OCI-LY3 (cell line): ENCODE measurements around the gene FOXS1.

Source experiments
- H2AFZ ChIP-seq: fragments of 200-600, 300-600 bp; shearing (Covaris generic); 2 replicates; pipeline ENCODE4 v1.6.0; 2014; ENCODE audit warnings: antibody characterized with exemption, low read depth, low read length
- H3K27ac ChIP-seq: fragments of 200-600, 300-600 bp; sonication (generic); 2 replicates; pipeline ENCODE4 v1.5.1; 2014; ENCODE audit warnings: mild to moderate bottlenecking, low read length, moderate library complexity, mixed read lengths
- H3K27me3 ChIP-seq: fragments of 200-600, 300-600 bp; sonication (generic); 2 replicates; pipeline ENCODE4 v1.6.1; 2014; ENCODE audit warnings: low read depth, low read length, mixed read lengths
- H3K36me3 ChIP-seq: fragments of 200-600, 300-600 bp; sonication (generic); replicated peaks from 2 replicates; pipeline ENCODE3; 2014; ENCODE audit warnings: low read depth, low read length, mixed read lengths
- H3K4me1 ChIP-seq: fragments of 300-600, 200-600 bp; sonication (generic); 2 replicates; pipeline ENCODE4 v1.6.1; 2014; ENCODE audit warnings: low read length, mixed read lengths
- H3K4me2 ChIP-seq: fragments of 200-600, 300-600 bp; sonication (generic); 2 replicates; pipeline ENCODE4 v1.6.1; 2014; ENCODE audit warnings: low read length, mixed read lengths
- H3K4me3 ChIP-seq: fragments of 300-600, 200-600 bp; sonication (generic); 2 replicates; pipeline ENCODE4 v1.5.1; 2014; ENCODE audit warnings: antibody characterized with exemption, mild to moderate bottlenecking, low read length, moderate library complexity
- H3K79me2 ChIP-seq: fragments of 300-600, 200-600 bp; shearing (Covaris generic); 2 replicates; pipeline ENCODE4 v1.6.1; 2014; ENCODE audit warnings: mild to moderate bottlenecking, low read length, mixed read lengths
- H3K9ac ChIP-seq: fragments of 300-600, 200-600 bp; shearing (Covaris generic); 2 replicates; pipeline ENCODE4 v1.6.0; 2014; ENCODE audit warnings: mild to moderate bottlenecking, low read length, moderate library complexity
- H3K9me3 ChIP-seq: fragments of 200-600, 300-600 bp; shearing (Covaris generic); 2 replicates; pipeline ENCODE4 v1.6.1; 2014; ENCODE audit warnings: low read length, mixed read lengths; ENCODE audit not compliant: insufficient read depth
- H4K20me1 ChIP-seq: fragments of 200-600, 300-600 bp; sonication (generic); 2 replicates; pipeline ENCODE4 v1.6.1; 2016; ENCODE audit warnings: low read length, mixed read lengths; ENCODE audit not compliant: insufficient read depth
- EZH2phosphoT487 ChIP-seq: fragments of 200-600 bp; shearing (Covaris generic); IDR thresholded peaks from 2 replicates; pipeline ENCODE4 v1.6.1; 2018; ENCODE audit warnings: antibody characterized with exemption, mixed run types, low read depth
- TF ChIP-seq, protein P1 (sequence below): fragments of 200-600, 300-600 bp; sonication (generic); IDR thresholded peaks from 2 replicates; pipeline ENCODE4 v1.5.1; 2014; ENCODE audit warnings: antibody characterized with exemption, low read length, low read depth

Gene FOXS1

DNA sequence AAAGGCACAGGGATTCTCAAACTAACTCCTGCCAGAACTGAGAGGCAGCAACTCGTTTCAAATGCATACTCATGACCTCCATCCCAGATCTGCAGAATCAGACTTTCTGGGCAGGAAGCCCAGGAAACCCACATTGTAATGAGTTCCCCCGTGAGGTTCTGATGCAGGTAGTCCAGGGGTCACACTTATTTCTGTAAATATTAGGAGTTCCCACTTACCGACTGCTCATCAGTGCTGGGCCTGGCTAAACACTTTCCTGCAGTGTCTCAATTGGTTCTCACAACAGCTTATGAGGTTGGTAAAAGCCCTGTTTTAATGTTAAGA is 13.3 kb upstream of the FOXS1 start:
- Histone ChIP-seq H3K27me3 (peaks cover 48% of the 10 kb centered on the region), H3K4me3 (no peak overlapping the region; the same call in 1 of the 2 replicates), H3K9me3 (no peaks in the 10 kb centered on the region), H4K20me1 (peaks cover 5% of the 10 kb centered on the region; the same call in 1 of the 2 replicates), H3K4me1 (peaks cover 32% of the 10 kb centered on the region), H3K4me2 (peak overlapping the region; percentile 40), H2AFZ (no peak overlapping the region), H3K79me2 (no peaks in the 10 kb centered on the region), H3K27ac (no peak overlapping the region), H3K9ac (no peak overlapping the region), H3K36me3 (peaks cover 12% of the 10 kb centered on the region)
- TF ChIP-seq, protein P1, sequence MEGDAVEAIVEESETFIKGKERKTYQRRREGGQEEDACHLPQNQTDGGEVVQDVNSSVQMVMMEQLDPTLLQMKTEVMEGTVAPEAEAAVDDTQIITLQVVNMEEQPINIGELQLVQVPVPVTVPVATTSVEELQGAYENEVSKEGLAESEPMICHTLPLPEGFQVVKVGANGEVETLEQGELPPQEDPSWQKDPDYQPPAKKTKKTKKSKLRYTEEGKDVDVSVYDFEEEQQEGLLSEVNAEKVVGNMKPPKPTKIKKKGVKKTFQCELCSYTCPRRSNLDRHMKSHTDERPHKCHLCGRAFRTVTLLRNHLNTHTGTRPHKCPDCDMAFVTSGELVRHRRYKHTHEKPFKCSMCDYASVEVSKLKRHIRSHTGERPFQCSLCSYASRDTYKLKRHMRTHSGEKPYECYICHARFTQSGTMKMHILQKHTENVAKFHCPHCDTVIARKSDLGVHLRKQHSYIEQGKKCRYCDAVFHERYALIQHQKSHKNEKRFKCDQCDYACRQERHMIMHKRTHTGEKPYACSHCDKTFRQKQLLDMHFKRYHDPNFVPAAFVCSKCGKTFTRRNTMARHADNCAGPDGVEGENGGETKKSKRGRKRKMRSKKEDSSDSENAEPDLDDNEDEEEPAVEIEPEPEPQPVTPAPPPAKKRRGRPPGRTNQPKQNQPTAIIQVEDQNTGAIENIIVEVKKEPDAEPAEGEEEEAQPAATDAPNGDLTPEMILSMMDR: no peak
- TF ChIP-seq EZH2phosphoT487: no peak

DNA sequence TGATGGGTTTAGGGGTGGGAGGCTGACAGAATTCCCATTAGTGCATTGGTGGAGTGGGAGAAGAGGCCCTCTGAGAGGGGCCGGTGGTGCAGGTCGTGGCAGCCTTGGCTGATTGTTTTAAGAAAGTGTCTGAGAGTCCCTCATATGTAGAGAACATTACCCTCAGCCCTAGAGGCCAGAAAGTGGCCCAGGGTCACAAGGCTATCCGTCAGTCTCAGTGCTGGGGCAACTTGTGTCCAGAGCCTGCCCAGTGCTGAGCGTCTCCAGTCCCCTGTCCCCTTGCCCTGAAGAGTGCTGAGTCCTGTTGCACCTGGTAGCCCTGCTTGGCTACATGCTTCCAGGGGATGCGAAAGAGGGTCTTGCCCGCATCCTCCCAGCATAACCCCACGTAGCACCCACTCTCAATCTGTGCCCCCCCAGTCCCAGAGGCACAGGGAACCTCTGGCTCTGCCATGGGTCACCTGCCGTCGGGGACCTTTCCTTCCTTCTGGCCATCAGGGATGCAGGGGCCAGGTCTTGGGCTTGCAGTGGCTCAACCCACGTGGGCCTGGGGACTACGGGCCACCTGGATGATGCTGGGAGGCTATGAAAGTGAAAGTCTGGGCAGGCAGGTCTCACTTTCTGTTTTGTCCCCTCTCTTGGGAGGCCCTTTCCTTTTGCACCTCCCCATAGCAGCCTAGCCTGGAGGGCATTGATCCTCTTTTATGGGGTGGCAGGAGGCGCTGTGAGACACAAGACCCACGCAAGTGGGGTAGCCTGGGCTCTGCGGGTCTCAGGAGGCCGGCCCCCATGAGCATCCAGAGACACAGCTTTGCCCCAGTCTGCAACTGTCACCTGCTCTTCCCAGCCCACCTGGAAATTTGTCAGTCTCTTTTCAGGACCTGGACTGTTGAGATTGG is 12.7 kb upstream of the FOXS1 start:
- Histone ChIP-seq H3K4me2 (peak overlapping the region; percentile 40), H3K79me2 (no peaks in the 10 kb centered on the region), H3K4me3 (no peak overlapping the region; the same call in 1 of the 2 replicates), H3K9ac (no peak overlapping the region), H3K27me3 (peaks cover 49% of the 10 kb centered on the region), H4K20me1 (peaks cover 5% of the 10 kb centered on the region; the same call in 1 of the 2 replicates), H3K9me3 (no peaks in the 10 kb centered on the region), H3K36me3 (peaks cover 8% of the 10 kb centered on the region), H3K27ac (no peak overlapping the region), H2AFZ (no peak overlapping the region), H3K4me1 (peaks cover 32% of the 10 kb centered on the region)
- TF ChIP-seq EZH2phosphoT487: no peak
- TF ChIP-seq, protein P1: peak; percentile 26; the same call in 1 of the 2 replicates

DNA sequence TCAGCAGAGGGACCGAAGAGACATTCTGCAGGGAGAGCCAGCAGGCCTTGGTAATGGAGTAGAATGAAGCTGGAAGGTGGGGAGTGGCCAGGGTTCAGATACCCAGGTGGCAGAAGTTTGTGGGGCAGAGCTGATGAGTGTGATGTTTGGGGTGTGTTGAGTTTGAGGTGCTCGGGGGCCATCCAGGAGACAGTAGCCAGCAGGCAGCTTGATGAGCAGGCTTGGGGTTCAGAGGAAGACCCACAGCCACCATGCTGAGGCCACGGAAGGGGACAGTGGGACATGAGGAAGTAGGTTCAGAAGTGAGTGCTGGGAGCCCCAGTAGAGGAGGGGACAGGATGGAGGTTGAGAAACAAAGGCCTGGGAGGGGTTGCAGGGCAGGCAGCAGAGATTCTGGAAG is 11.1 kb upstream of the FOXS1 start:
- H3K27me3 ChIP-seq: peaks cover 51% of the 10 kb centered on the region
- no peak overlapping the region for H2AFZ ChIP-seq
- H3K79me2 ChIP-seq: no peaks in the 10 kb centered on the region
- no peaks in the 10 kb centered on the region for H3K9me3 ChIP-seq
- no peaks in the 10 kb centered on the region for H3K36me3 ChIP-seq
- H4K20me1 ChIP-seq: no peaks in the 10 kb centered on the region
- no peak overlapping the region for H3K27ac ChIP-seq
- H3K4me2 ChIP-seq: no peak overlapping the region
- no peak overlapping the region for H3K4me3 ChIP-seq
- no peak for TF ChIP-seq EZH2phosphoT487
- TF ChIP-seq, protein P1: no peak
- peaks cover 32% of the 10 kb centered on the region for H3K4me1 ChIP-seq
- no peak overlapping the region for H3K9ac ChIP-seq

DNA sequence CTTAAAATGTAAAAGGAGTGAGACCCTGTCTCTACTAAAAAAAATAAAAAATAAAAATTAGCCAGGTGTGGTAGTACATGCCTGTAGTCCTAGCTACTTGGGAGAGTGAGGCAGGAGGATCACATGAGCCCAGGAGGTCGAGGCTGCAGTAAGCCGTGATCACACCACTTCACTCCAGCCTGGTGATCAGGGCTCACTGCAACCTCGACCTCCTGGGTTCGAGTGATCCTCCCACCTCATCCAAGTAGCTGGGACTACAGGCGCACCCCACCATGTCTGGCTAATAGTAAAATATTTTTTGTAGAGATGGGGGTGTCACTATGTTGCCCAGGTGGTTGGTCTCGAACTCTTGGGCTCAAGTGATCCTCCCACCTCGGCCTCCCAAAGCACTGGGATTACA is 8.1 kb upstream of the FOXS1 start:
- TF ChIP-seq, protein P1: no peak
- no peak for TF ChIP-seq EZH2phosphoT487
- no peak overlapping the region for H3K9ac ChIP-seq

More for the DNA sequence above, 8.1 kb upstream of the FOXS1 start:
- Histone ChIP-seq H3K4me1 (peaks cover 9% of the 10 kb centered on the region), H3K27me3 (peaks cover 44% of the 10 kb centered on the region), H2AFZ (no peak overlapping the region), H3K27ac (no peak overlapping the region), H3K4me2 (no peak overlapping the region), H3K4me3 (no peak overlapping the region), H4K20me1 (no peaks in the 10 kb centered on the region), H3K36me3 (no peaks in the 10 kb centered on the region), H3K9me3 (no peaks in the 10 kb centered on the region), H3K79me2 (no peaks in the 10 kb centered on the region)
